ENCODE measurements around the gene PAM16.

GRCh38 chr16:4386451-4386805 is 35.3 kb upstream of the PAM16 start:
- no peak for TF ChIP-seq CTCF (IDR thresholded peaks at IDR 0.05; ENCODE audit: poor library complexity, severe bottlenecking)
- no peak for TF ChIP-seq EZH2 (IDR thresholded peaks at IDR 0.05; ENCODE audit: borderline replicate concordance, insufficient read depth, low read length, poor library complexity, severe bottlenecking)
- TF ChIP-seq REST (IDR thresholded peaks at IDR 0.05; ENCODE audit: borderline replicate concordance), result no peak
